Nephron (organoid): ENCODE results near the gene PTGES3.
A peak's percentile ranks its signal among the peaks of the same experiment; 100 is the strongest.

Experiments used
- H3K27ac Mint-ChIP-seq, 3 experiments: 2 replicates each; pipeline ENCODE4 v1.8.0; 2020; ENCODE audit warnings: mixed read lengths in 3 of 3, mild to moderate bottlenecking in 2 of 3, moderate library complexity in 1 of 3
- H3K27me3 Mint-ChIP-seq: 2 replicates; pipeline ENCODE4 v1.8.0; 2021; ENCODE audit warnings: low read depth, mild to moderate bottlenecking, moderate library complexity, mixed read lengths
- H3K36me3 Mint-ChIP-seq: 2 replicates; pipeline ENCODE4 v1.8.0; 2020; ENCODE audit warnings: low read depth, mixed read lengths
- H3K4me1 Mint-ChIP-seq: 2 replicates; pipeline ENCODE4 v1.8.0; 2020; ENCODE audit warnings: mixed read lengths
- H3K4me3 Mint-ChIP-seq, 3 experiments: 2 replicates each; pipeline ENCODE4 v1.8.0; 2020; ENCODE audit warnings: mild to moderate bottlenecking in 3 of 3, mixed read lengths in 3 of 3, moderate library complexity in 2 of 3
- H3K9me3 Mint-ChIP-seq: 2 replicates; pipeline ENCODE4 v1.8.0; 2020; ENCODE audit warnings: mixed read lengths
- CTCF ChIP-seq, 3 experiments: fragments of 200-600 bp; sonication (generic); IDR thresholded peaks; one replicate each; pipeline ENCODE4 v1.5.0; 2021; ENCODE audit warnings: antibody characterized with exemption in 3 of 3; ENCODE audit not compliant: unreplicated experiment in 3 of 3

The PTGES3 gene

GRCh38 chr12:56720731-56721151, 32.7 kb upstream of the PTGES3 start:
- Mint-ChIP-seq H3K4me3 (peak overlapping the region; percentile 35 to 98 (median 96)), H3K36me3 (peaks cover 59% of the 10 kb centered on the region), H3K27ac (peak overlapping the region; percentile 49 to 99 (median 68)), H3K27me3 (no peaks in the 10 kb centered on the region), H3K9me3 (no peaks in the 10 kb centered on the region), H3K4me1 (peaks cover 76% of the 10 kb centered on the region)
- no peak for TF ChIP-seq CTCF (IDR thresholded peaks at IDR 0.05; ENCODE audit: unreplicated experiment in 3 of 3)

GRCh38 chr12:56719056-56719455, 31.0 kb upstream of the PTGES3 start:
- peaks cover 76% of the 10 kb centered on the region for H3K36me3 Mint-ChIP-seq
- H3K4me3 Mint-ChIP-seq: peak overlapping the region; percentile 47 to 96 (median 49)
- peaks cover 86% of the 10 kb centered on the region for H3K4me1 Mint-ChIP-seq
- no peaks in the 10 kb centered on the region for H3K27me3 Mint-ChIP-seq
- H3K27ac Mint-ChIP-seq: peak overlapping the region; percentile 49 to 99 (median 82)
- TF ChIP-seq CTCF (IDR thresholded peaks at IDR 0.05; ENCODE audit: unreplicated experiment in 3 of 3): no peak
- H3K9me3 Mint-ChIP-seq: no peaks in the 10 kb centered on the region

- Mint-ChIP-seq H3K4me1 (peaks cover 82% of the 10 kb centered on the region), H3K4me3 (peak overlapping the region; percentile 47 to 96 (median 49)), H3K27me3 (no peaks in the 10 kb centered on the region), H3K36me3 (peaks cover 76% of the 10 kb centered on the region), H3K9me3 (no peaks in the 10 kb centered on the region), H3K27ac (peak overlapping the region; percentile 49 to 99 (median 82))
- TF ChIP-seq CTCF (IDR thresholded peaks at IDR 0.05; ENCODE audit: unreplicated experiment in 3 of 3): no peak
Observed at GRCh38 chr12:56718636-56719035, 30.6 kb upstream of the PTGES3 start.

GRCh38 chr12:56718149-56718548, 30.1 kb upstream of the PTGES3 start:
- H3K9me3 Mint-ChIP-seq: no peaks in the 10 kb centered on the region
- peaks cover 77% of the 10 kb centered on the region for H3K4me1 Mint-ChIP-seq
- no peaks in the 10 kb centered on the region for H3K27me3 Mint-ChIP-seq
- no peak for TF ChIP-seq CTCF (IDR thresholded peaks at IDR 0.05; ENCODE audit: unreplicated experiment in 3 of 3)
- H3K4me3 Mint-ChIP-seq: no peak overlapping the region
- peaks cover 76% of the 10 kb centered on the region for H3K36me3 Mint-ChIP-seq
- no peak overlapping the region for H3K27ac Mint-ChIP-seq

GRCh38 chr12:56716933-56717880, 29.1 kb upstream of the PTGES3 start:
- no peaks in the 10 kb centered on the region for H3K9me3 Mint-ChIP-seq
- peak overlapping the region; percentile 74 to 87 (median 77) for H3K27ac Mint-ChIP-seq
- no peak for TF ChIP-seq CTCF (IDR thresholded peaks at IDR 0.05; ENCODE audit: unreplicated experiment in 3 of 3)
- H3K36me3 Mint-ChIP-seq: peaks cover 79% of the 10 kb centered on the region
- H3K4me1 Mint-ChIP-seq: peaks cover 68% of the 10 kb centered on the region
- H3K27me3 Mint-ChIP-seq: no peaks in the 10 kb centered on the region
- peak overlapping the region in 1 of 3 experiments; percentile 29 for H3K4me3 Mint-ChIP-seq
